GM10266 (cell line): ENCODE results near the gene NECAB3.

Experiments
- DNase-seq: peaks from one replicate; pipeline ENCODE4 v3.0.0; 2012; ENCODE audit errors: extremely low spot score
- TF ChIP-seq, protein P1 (sequence below): IDR thresholded peaks from 2 replicates; pipeline ENCODE4 v1.5.1; 2012; ENCODE audit warnings: mild to moderate bottlenecking, low read depth; ENCODE audit not compliant: control insufficient read depth, insufficient read depth; ENCODE audit errors: missing control alignments

Gene NECAB3

DNA sequence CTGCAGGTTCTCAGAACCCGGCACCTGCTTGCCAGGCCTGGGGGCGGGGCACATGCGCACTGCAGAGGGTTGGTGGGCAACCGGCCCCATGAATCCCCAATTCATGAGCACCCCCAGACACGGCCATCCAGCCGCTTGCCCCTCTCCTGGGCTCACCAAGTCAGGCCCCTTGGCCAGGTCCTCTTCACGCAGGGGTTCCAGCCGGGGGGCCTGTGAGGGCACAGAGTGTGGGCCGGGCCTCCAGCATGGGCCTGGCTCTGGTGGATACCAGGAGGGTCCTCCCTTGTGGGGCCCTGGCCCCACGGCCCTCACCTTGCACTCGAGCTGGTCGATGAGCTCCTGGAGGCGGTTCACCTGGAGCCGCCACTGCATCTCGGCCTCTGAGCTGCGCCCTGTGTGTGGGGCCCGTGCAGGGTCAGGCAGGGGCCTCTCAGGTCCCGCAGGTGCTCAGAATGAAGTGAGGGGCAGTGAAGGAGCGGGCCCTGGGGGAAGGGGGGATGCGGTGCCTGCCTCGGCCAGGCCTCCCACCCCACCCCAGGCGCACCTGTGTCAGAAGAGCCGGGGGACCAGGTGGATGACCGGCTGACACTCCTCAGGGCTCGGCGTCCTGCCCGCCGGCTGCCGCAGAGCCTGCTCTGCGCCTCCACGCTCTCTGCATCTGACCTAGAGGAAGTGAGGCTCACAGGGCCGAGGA is 14.7 kb downstream of the NECAB3 start:
- DNase-seq: no peak
- TF ChIP-seq, protein P1, sequence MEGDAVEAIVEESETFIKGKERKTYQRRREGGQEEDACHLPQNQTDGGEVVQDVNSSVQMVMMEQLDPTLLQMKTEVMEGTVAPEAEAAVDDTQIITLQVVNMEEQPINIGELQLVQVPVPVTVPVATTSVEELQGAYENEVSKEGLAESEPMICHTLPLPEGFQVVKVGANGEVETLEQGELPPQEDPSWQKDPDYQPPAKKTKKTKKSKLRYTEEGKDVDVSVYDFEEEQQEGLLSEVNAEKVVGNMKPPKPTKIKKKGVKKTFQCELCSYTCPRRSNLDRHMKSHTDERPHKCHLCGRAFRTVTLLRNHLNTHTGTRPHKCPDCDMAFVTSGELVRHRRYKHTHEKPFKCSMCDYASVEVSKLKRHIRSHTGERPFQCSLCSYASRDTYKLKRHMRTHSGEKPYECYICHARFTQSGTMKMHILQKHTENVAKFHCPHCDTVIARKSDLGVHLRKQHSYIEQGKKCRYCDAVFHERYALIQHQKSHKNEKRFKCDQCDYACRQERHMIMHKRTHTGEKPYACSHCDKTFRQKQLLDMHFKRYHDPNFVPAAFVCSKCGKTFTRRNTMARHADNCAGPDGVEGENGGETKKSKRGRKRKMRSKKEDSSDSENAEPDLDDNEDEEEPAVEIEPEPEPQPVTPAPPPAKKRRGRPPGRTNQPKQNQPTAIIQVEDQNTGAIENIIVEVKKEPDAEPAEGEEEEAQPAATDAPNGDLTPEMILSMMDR: no peak

DNA sequence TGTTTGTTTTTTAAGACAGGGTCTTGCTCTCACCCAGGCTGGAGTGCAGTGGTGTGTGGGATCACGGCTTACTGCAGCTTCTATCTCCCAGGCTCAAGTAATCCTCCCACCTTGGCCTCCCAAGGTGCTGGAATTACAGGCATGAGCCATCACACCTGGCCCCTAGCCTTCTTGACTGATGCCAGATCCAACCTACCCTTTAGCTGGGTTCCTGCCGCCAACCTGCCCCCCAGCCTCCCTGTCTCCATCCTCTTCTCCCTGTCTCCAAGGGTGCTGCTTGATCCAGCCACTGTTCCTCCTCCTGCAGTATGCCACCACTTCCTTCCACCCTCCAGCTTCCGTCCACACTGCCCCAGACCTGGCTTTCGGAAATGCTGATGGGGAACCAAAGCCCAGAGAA is 15.3 kb downstream of the NECAB3 start:
- DNase-seq: no peak
- TF ChIP-seq, protein P1: no peak

DNA sequence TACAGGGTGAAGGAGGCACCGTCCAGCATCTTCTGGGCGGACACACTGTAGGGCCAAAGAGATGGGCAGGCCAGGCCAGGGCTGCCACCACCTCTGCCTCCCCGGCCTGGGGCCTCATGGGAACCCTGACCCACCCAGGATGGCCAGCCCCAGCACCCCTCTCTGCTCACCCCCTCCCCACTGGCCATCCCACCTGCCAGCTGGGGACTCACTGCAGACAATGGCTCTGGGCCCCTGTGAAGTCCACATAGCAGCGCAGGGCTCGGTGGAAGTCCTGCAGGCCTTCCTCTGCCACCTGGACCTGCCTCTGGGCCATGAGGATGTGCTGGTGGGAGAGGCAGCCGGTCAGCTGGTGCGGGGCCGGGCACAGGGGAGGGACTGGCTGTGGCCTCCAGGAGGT is 15.7 kb downstream of the NECAB3 start:
- TF ChIP-seq, protein P1: no peak
- no peak for DNase-seq

DNA sequence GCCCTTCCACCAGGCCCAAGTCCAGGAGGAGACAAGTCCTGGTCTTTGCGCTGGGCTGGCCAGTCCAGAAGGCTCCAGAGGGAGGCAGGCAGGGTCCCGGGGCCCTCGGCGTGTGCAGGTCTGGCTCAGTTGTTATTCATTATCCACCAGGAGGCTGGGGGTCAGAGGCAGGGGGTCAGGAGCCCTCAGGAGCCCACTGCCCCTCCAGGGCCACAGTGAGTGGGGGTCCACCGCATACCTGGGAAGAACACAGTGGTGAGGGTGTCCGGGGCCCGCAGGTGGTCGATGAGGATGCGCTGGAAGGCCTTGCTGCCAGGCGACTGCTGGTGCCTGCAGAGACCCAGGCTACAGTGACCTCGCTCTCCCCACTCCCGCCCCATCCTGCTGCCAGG is 16.5 kb downstream of the NECAB3 start:
- no peak for DNase-seq
- TF ChIP-seq, protein P1: no peak

DNA sequence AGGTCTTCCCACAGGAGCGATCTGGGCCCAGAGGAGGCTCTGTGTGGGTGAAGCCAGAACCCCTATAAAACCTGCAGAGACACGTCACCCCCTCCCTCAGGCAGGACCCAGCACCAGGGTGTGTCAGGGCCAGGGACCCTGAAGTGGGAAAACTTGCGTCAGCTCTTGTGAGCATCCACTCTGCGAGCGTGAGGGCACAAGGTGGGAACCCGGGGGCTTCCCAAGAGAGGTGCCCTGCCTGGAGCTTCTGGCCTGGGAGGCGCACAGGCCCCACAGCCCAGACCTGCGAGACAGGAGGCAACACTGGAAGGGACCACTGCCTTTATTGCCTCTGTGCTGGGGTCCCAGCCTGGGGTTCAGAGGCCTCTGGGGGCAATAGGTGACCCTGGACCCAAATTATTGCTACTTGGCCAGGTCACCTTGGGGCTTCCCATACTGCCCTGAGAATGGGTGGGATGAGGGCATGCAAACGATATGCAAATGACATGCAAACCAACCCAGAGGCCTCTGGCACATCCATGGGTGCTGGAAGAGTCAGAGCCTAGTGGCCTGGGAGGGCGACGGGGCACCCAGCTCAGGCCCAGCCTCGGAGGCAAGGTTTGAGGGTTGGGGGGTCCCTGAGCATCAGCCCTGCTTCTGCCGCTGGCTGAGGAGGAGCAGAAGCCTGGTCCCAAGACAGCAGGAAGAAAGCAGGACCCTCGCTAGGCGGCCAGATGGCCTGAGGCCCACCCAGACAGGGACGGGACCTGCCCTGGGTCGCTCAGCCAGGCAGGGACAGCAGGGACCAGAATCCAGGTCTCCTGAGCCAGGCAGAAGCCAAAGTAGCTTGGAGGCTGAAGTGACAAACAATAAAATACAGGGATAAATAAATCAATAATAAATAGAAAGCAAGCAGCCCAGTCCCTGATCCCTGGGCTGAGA is 17.2 kb downstream of the NECAB3 start:
- no peak for DNase-seq
- TF ChIP-seq, protein P1: no peak

DNA sequence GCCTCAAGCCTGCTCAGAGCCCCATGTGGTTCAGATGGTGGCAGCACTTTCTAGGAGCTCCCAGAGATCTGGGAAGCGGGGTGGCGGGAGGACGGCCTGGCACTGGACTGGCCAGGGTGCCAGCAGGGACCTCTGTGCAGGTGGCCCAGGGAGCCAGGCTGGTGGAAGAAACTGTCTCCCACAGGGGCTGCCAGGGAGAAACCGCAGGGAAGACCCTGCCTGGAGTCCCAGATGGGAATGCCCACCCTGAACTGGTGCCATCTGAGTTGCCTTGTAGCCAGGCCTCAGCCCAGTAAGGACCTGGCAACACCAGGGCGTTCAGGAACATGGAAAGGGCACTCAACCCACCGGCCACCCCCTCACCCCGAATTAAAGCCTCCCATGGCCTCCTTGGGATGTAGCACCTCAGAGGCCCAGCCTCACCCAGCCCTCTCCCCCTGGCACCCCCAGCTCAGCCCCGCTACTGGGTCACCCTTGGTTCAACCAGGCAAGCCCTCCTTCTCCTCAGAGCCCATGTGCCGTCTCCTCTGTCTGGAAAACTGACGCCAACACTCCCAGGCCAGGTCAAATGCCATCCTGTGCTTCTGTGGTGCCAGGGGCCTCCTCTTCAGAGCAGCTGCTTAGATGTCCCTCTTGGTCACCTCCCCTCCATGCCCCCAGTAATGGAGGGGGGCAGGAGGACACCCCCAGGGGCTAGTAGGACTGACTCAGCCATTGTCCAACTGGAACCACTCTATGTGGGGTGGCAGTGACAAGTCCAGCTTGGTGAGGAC is 18.0 kb downstream of the NECAB3 start:
- TF ChIP-seq, protein P1: no peak
- no peak for DNase-seq
